ENCODE results near the gene NOD1.

DNA sequence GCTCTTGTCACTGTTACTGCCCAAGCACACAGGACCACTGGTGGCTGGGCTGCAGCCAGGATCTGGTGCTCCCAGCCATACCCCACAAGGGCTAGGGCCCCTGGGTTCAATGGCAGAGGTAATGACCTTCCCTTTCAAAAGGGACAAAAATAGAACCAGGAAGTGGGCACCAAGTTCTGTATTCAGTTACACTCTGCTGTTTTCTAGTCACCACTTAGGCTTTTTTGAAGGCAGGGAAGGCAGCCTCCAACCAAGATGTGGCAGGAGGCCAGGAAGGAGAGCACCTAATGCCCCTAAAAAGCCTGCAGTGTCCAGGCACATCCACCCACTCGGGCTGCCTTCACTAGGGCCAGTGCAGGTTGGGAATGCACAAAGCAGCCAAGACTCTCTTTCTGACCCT lies 47.8 kb downstream of the NOD1 start:
- TF ChIP-seq POLR2A (IDR thresholded peaks at IDR 0.05) (no peak), CTCF (IDR thresholded peaks at IDR 0.05) (no peak)
